ENCODE results near the gene ZNF726.
"Not testable (repeated sequence)": the region's sequence is repeated elsewhere in the genome, so short reads cannot be mapped to it uniquely, and the experiment has no call there.

Gene ZNF726

GRCh38 chr19:23914402-23915286 lies at the start of gene ZNF726:
TSS of gene ZNF726 (plus strand) at chr19:23914886. CDS start at chr19:23914995, 109 bp downstream.
- DNase-seq (ENCODE audit: low read depth), result peak; percentile 94

- peak; percentile 0 for DNase-seq (ENCODE audit: low read depth)
Observed at GRCh38 chr19:23867895-23868294, 46.8 kb upstream of the ZNF726 start.

- DNase-seq (ENCODE audit: low read depth), result no peak
Observed at GRCh38 chr19:23868630-23869029, 46.1 kb upstream of the ZNF726 start.

GRCh38 chr19:23872282-23872919 lies 42.3 kb upstream of the ZNF726 start:
- DNase-seq (ENCODE audit: low read depth), result no peak

- no peak for DNase-seq (ENCODE audit: low read depth)
Observed at GRCh38 chr19:23876261-23876660, 38.4 kb upstream of the ZNF726 start.

GRCh38 chr19:23876756-23877155 lies 37.9 kb upstream of the ZNF726 start:
- not testable (repeated sequence) for DNase-seq (ENCODE audit: low read depth)

GRCh38 chr19:23882493-23882892 lies 32.2 kb upstream of the ZNF726 start:
- no peak for DNase-seq (ENCODE audit: low read depth)

GRCh38 chr19:23884363-23884762 lies 30.3 kb upstream of the ZNF726 start:
- no peak for DNase-seq (ENCODE audit: low read depth)

GRCh38 chr19:23887642-23888041 lies 27.0 kb upstream of the ZNF726 start:
- no peak for DNase-seq (ENCODE audit: low read depth)

- not testable (repeated sequence) for DNase-seq (ENCODE audit: low read depth)
Observed at GRCh38 chr19:23896096-23896495, 18.6 kb upstream of the ZNF726 start.

GRCh38 chr19:23896912-23897311 lies 17.8 kb upstream of the ZNF726 start:
- DNase-seq (ENCODE audit: low read depth), result no peak

- no peak for DNase-seq (ENCODE audit: low read depth)
Observed at GRCh38 chr19:23901360-23901759, 13.3 kb upstream of the ZNF726 start.

- DNase-seq (ENCODE audit: low read depth), result no peak
Observed at GRCh38 chr19:23904406-23904805, 10.3 kb upstream of the ZNF726 start.

- no peak for DNase-seq (ENCODE audit: low read depth)
Observed at GRCh38 chr19:23905771-23906170, 8.9 kb upstream of the ZNF726 start.

- DNase-seq (ENCODE audit: low read depth), result no peak
Observed at GRCh38 chr19:23906835-23907234, 7.9 kb upstream of the ZNF726 start.

- DNase-seq (ENCODE audit: low read depth), result no peak
Observed at GRCh38 chr19:23908165-23908564, 6.5 kb upstream of the ZNF726 start.

- no peak for DNase-seq (ENCODE audit: low read depth)
Observed at GRCh38 chr19:23909222-23909621, 5.5 kb upstream of the ZNF726 start.

- DNase-seq (ENCODE audit: low read depth), result no peak
Observed at GRCh38 chr19:23913931-23914330, 755 bp upstream of the ZNF726 start.

GRCh38 chr19:23916991-23917390 lies 2.3 kb downstream of the ZNF726 start:
- peak; percentile 29 for DNase-seq (ENCODE audit: low read depth)

GRCh38 chr19:23917856-23918255 lies 3.2 kb downstream of the ZNF726 start:
- no peak for DNase-seq (ENCODE audit: low read depth)

GRCh38 chr19:23925285-23925684 lies 10.6 kb downstream of the ZNF726 start:
- no peak for DNase-seq (ENCODE audit: low read depth)

- no peak for DNase-seq (ENCODE audit: low read depth)
Observed at GRCh38 chr19:23932878-23933277, 18.2 kb downstream of the ZNF726 start.

GRCh38 chr19:23937031-23937430 lies 22.3 kb downstream of the ZNF726 start:
- DNase-seq (ENCODE audit: low read depth), result not testable (repeated sequence)

Data from ELR (cell line).